Mammary epithelial cell (primary cell): Measurements from ENCODE around the gene NEK4.

Source experiments
- EZH2 ChIP-seq: IDR thresholded peaks from 2 replicates; pipeline ENCODE4 v1.6.1; 2012; ENCODE audit warnings: low read length, inconsistent platforms, borderline replicate concordance
- TF ChIP-seq, protein P1 (sequence below), 2 donors: IDR thresholded peaks in 1 of 2; conservative IDR thresholded peaks in 1 of 2; 2 replicates each; pipeline ENCODE4 v1.5.1; 2011 to 2012; ENCODE audit warnings: inconsistent platforms in 2 of 2, low read length in 2 of 2, mild to moderate bottlenecking in 2 of 2, control low read depth in 1 of 2, low read depth in 1 of 2; ENCODE audit not compliant: insufficient read depth in 1 of 2; ENCODE audit errors: extremely low read depth in 1 of 2

DNA sequence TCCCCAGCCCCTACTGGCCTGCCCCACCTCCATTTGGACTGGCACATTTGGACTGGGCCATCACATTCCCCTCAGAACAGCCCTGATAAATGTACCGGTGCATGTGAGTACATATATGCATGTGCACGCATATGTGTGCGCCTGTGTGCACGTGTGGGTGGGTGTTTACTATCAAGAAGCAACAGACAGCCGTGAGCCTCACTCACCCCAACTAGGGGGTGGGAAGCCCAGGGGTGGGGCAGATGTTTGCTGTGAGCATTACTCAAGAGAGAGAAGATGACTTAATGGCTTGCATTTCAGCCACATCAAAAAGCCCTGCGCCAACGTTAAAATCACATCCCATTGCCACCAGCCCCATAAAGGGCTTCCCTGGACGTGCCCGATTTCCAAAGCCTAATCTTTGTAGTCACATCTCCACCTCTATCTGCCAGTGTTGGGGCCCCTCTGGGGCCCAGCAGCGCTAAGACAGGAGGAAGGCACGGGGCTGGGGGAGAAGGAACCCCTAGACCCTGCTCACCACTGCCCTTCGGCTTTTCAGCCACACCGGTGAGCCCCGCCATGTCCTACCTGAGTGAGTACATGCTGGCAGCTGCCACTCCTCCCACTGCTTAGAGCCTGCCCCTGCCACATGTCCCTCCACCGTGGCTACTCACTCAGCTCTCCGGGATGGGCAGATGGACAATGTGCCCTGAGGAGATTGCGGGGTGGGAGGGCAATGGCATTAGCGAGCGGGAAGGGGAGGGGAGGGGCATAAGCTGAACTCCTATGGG is 34.7 kb upstream of the NEK4 start:
- TF ChIP-seq, protein P1, sequence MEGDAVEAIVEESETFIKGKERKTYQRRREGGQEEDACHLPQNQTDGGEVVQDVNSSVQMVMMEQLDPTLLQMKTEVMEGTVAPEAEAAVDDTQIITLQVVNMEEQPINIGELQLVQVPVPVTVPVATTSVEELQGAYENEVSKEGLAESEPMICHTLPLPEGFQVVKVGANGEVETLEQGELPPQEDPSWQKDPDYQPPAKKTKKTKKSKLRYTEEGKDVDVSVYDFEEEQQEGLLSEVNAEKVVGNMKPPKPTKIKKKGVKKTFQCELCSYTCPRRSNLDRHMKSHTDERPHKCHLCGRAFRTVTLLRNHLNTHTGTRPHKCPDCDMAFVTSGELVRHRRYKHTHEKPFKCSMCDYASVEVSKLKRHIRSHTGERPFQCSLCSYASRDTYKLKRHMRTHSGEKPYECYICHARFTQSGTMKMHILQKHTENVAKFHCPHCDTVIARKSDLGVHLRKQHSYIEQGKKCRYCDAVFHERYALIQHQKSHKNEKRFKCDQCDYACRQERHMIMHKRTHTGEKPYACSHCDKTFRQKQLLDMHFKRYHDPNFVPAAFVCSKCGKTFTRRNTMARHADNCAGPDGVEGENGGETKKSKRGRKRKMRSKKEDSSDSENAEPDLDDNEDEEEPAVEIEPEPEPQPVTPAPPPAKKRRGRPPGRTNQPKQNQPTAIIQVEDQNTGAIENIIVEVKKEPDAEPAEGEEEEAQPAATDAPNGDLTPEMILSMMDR (conservative IDR thresholded peaks at IDR 0.05 in 1 of 2, IDR thresholded peaks at IDR 0.05 in 1 of 2; ENCODE audit: extremely low read depth in 1 of 2, insufficient read depth in 1 of 2, low read depth in 1 of 2, low read length in 2 of 2) = no peak
- no peak for TF ChIP-seq EZH2
